Loucy (cell line): ENCODE data around the gene TOX3.

ENCODE experiments used
- EZH2phosphoT487 ChIP-seq: fragments of 200-600 bp; IDR thresholded peaks from 2 replicates; pipeline ENCODE4 v1.6.1; 2018; ENCODE audit warnings: antibody characterized with exemption, mild to moderate bottlenecking, moderate library complexity, borderline replicate concordance
- TF ChIP-seq, protein P1 (sequence below): fragments of 200-600 bp; sonication (generic); conservative IDR thresholded peaks from 2 replicates; pipeline ENCODE4 v1.5.1; 2014; ENCODE audit warnings: mild to moderate bottlenecking, antibody characterized with exemption, low read length

DNA sequence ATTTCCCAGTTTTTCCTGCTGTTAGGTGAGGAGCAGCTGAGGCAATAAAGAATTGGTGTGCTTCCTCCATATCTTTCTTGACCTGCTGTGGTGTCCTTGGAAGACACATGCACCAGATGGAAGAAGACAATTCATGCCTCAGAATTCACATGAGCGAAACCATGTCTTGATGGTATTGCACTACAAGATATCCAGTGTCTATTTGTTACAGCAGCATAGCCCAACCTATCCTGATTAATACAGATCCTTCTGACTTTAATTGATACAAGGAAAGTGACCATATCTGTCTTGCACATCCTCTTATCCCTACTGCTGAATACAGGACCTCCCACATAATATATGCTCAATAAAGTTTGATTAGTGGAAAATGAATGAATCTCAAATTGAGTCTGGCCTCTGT is 9.1 kb upstream of the TOX3 start:
- TF ChIP-seq, protein P1, sequence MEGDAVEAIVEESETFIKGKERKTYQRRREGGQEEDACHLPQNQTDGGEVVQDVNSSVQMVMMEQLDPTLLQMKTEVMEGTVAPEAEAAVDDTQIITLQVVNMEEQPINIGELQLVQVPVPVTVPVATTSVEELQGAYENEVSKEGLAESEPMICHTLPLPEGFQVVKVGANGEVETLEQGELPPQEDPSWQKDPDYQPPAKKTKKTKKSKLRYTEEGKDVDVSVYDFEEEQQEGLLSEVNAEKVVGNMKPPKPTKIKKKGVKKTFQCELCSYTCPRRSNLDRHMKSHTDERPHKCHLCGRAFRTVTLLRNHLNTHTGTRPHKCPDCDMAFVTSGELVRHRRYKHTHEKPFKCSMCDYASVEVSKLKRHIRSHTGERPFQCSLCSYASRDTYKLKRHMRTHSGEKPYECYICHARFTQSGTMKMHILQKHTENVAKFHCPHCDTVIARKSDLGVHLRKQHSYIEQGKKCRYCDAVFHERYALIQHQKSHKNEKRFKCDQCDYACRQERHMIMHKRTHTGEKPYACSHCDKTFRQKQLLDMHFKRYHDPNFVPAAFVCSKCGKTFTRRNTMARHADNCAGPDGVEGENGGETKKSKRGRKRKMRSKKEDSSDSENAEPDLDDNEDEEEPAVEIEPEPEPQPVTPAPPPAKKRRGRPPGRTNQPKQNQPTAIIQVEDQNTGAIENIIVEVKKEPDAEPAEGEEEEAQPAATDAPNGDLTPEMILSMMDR = no peak
- no peak for TF ChIP-seq EZH2phosphoT487
